Stomach (tissue), 4 donors: ENCODE data around the gene MID1.

Source experiments
- CTCF ChIP-seq, 7 experiments: fragments of 450-650 bp in 4 of 7; fragments of 200-600 bp in 3 of 7; sonication (generic) in 3 of 7; IDR thresholded peaks; one replicate each; pipeline ENCODE4 v1.5.1; 2016 to 2019; ENCODE audit warnings: antibody characterized with exemption in 7 of 7, control low read depth in 2 of 7, mild to moderate bottlenecking in 1 of 7
- EP300 ChIP-seq: sonication (generic); formaldehyde crosslinking; IDR thresholded peaks from one replicate; pipeline ENCODE4 v1.6.1; 2017; ENCODE audit warnings: antibody characterized with exemption
- POLR2A ChIP-seq, 4 donors: fragments of 450-650 bp; IDR thresholded peaks; one replicate each; pipeline ENCODE4 v1.6.1; 2016; ENCODE audit warnings: antibody characterized with exemption in 4 of 4, control low read depth in 2 of 4, mild to moderate bottlenecking in 1 of 4, moderate library complexity in 1 of 4
- POLR2AphosphoS5 ChIP-seq, 3 donors: sonication (generic); formaldehyde crosslinking; IDR thresholded peaks; one replicate each; pipeline ENCODE4 v1.6.1; 2016; ENCODE audit warnings: antibody characterized with exemption in 3 of 3

- TF ChIP-seq CTCF (IDR thresholded peaks at IDR 0.05) (no peak), EP300 (no peak), POLR2A (IDR thresholded peaks at IDR 0.05) (no peak), POLR2AphosphoS5 (IDR thresholded peaks at IDR 0.05) (no peak)
These were observed 16.8 kb downstream of the MID1 start for GRCh38 chrX:10603612-10604011.
